H9 (cell line): Measurements from ENCODE around the gene CUEDC2. TPM values are rescaled to one million over a fixed set of nuclear protein-coding genes. Genes with fewer than 3 reads are reported as not detected.

ENCODE experiments used
- DNase-seq: peaks from one replicate; pipeline ENCODE4 v3.0.0-alpha.2; 2017
- H2AFZ ChIP-seq: one replicate; pipeline ENCODE4 v1.6.1; 2013; ENCODE audit warnings: mild to moderate bottlenecking, low read length, control low read depth, moderate library complexity
- H2AK5ac ChIP-seq: 2 replicates; pipeline ENCODE4 v1.6.1; 2013; ENCODE audit warnings: low read length, control low read depth, mixed read lengths; ENCODE audit not compliant: insufficient read length
- H2BK120ac ChIP-seq: one replicate; pipeline ENCODE4 v1.6.1; 2013; ENCODE audit warnings: low read depth, mild to moderate bottlenecking, low read length, control low read depth, inconsistent platforms; ENCODE audit not compliant: poor library complexity, severe bottlenecking
- H2BK12ac ChIP-seq: 2 replicates; pipeline ENCODE4 v1.6.1; 2013; ENCODE audit warnings: low read length, control low read depth, mixed read lengths, low read depth; ENCODE audit not compliant: insufficient read length
- H2BK15ac ChIP-seq: 2 replicates; pipeline ENCODE4 v1.6.1; 2013; ENCODE audit warnings: low read depth, low read length, control low read depth
- H2BK20ac ChIP-seq: one replicate; pipeline ENCODE4 v1.6.1; 2013; ENCODE audit warnings: low read depth, mild to moderate bottlenecking, low read length, control low read depth, inconsistent platforms; ENCODE audit not compliant: poor library complexity, severe bottlenecking
- H2BK5ac ChIP-seq: 2 replicates; pipeline ENCODE4 v1.6.1; 2013; ENCODE audit warnings: low read length, control low read depth, mixed read lengths; ENCODE audit not compliant: insufficient read length
- H3K14ac ChIP-seq: 2 replicates; pipeline ENCODE4 v1.6.1; 2013; ENCODE audit warnings: low read length, control low read depth; ENCODE audit not compliant: insufficient read depth
- H3K18ac ChIP-seq: 2 replicates; pipeline ENCODE4 v1.6.1; 2013; ENCODE audit warnings: low read depth, mild to moderate bottlenecking, mixed read lengths, low read length, control low read depth; ENCODE audit not compliant: insufficient read length
- H3K23ac ChIP-seq: 2 replicates; pipeline ENCODE4 v1.6.1; 2013; ENCODE audit warnings: low read length, control low read depth, mixed read lengths, low read depth; ENCODE audit not compliant: insufficient read length
- H3K23me2 ChIP-seq: 2 replicates; pipeline ENCODE4 v1.6.1; 2013; ENCODE audit warnings: low read depth, mild to moderate bottlenecking, mixed read lengths, low read length, control low read depth; ENCODE audit not compliant: insufficient read length, poor library complexity, severe bottlenecking
- H3K27ac ChIP-seq: 2 replicates; pipeline ENCODE4 v1.5.1; 2013; ENCODE audit warnings: low read length, control low read depth, mixed read lengths, low read depth; ENCODE audit not compliant: insufficient read length
- H3K27me3 ChIP-seq: 2 replicates; pipeline ENCODE4 v1.6.1; 2013; ENCODE audit warnings: low read length, control low read depth, inconsistent platforms; ENCODE audit not compliant: insufficient read depth
- H3K4ac ChIP-seq: 2 replicates; pipeline ENCODE4 v1.6.1; 2013; ENCODE audit warnings: low read depth, mild to moderate bottlenecking, control low read depth, inconsistent platforms, low read length, moderate library complexity
- H3K4me1 ChIP-seq: 2 replicates; pipeline ENCODE4 v1.6.1; 2013; ENCODE audit warnings: low read length, control low read depth, inconsistent platforms; ENCODE audit not compliant: insufficient read depth
- H3K4me2 ChIP-seq: 2 replicates; pipeline ENCODE4 v1.6.1; 2013; ENCODE audit warnings: low read length, control low read depth, mixed read lengths; ENCODE audit not compliant: insufficient read length, insufficient read depth
- H3K56ac ChIP-seq: 2 replicates; pipeline ENCODE4 v1.6.1; 2013; ENCODE audit warnings: low read depth, mild to moderate bottlenecking, mixed read lengths, low read length, control low read depth; ENCODE audit not compliant: insufficient read length
- H3K79me1 ChIP-seq: 2 replicates; pipeline ENCODE4 v1.6.1; 2013; ENCODE audit warnings: low read depth, mild to moderate bottlenecking, moderate library complexity, low read length, control low read depth, inconsistent platforms; ENCODE audit not compliant: insufficient read depth, poor library complexity, severe bottlenecking
- H3K79me2 ChIP-seq: 2 replicates; pipeline ENCODE4 v1.6.1; 2013; ENCODE audit warnings: low read length, control low read depth, inconsistent platforms; ENCODE audit not compliant: insufficient read depth
- H3K9ac ChIP-seq: 2 replicates; pipeline ENCODE4 v1.6.1; 2013; ENCODE audit warnings: low read length, control low read depth, mixed read lengths; ENCODE audit not compliant: insufficient read length; ENCODE audit errors: extremely low read depth
- H3K9me3 ChIP-seq: one replicate; pipeline ENCODE4 v1.6.1; 2013; ENCODE audit warnings: low read depth, low read length, inconsistent platforms; ENCODE audit not compliant: control insufficient read depth
- H3T11ph ChIP-seq: one replicate; pipeline ENCODE4 v1.6.1; 2013; ENCODE audit warnings: mild to moderate bottlenecking, low read length, control low read depth, inconsistent platforms
- H4K20me1 ChIP-seq: one replicate; pipeline ENCODE4 v1.6.1; 2013; ENCODE audit not compliant: control insufficient read depth, insufficient read length, insufficient read depth
- H4K5ac ChIP-seq: 2 replicates; pipeline ENCODE4 v1.6.1; 2013; ENCODE audit warnings: low read depth, mild to moderate bottlenecking, mixed read lengths, low read length, control low read depth; ENCODE audit not compliant: insufficient read length
- H4K8ac ChIP-seq: replicated peaks from 2 replicates; pipeline ENCODE4 v1.6.1; 2013; ENCODE audit warnings: low read length, control low read depth, mixed read lengths, low read depth; ENCODE audit not compliant: insufficient read length
- H4K91ac ChIP-seq: 2 replicates; pipeline ENCODE4 v1.6.1; 2013; ENCODE audit warnings: low read depth, mild to moderate bottlenecking, moderate library complexity, mixed read lengths, low read length, control low read depth; ENCODE audit not compliant: insufficient read length
- H3K27ac Mint-ChIP-seq, 3 experiments: 2 replicates in 2 of 3; 3 replicates in 1 of 3; pipeline ENCODE4 v1.8.0; 2020 to 2021; ENCODE audit warnings: mixed read lengths in 3 of 3, mild to moderate bottlenecking in 1 of 3, moderate library complexity in 1 of 3
- H3K27me3 Mint-ChIP-seq: 2 replicates; pipeline ENCODE4 v1.8.0; 2021; ENCODE audit warnings: low read depth, mild to moderate bottlenecking, moderate library complexity, mixed read lengths
- H3K36me3 Mint-ChIP-seq, 3 experiments: 2 replicates in 2 of 3; 3 replicates in 1 of 3; pipeline ENCODE4 v1.8.0; 2020 to 2021; ENCODE audit warnings: low read depth in 3 of 3, mixed read lengths in 3 of 3; ENCODE audit not compliant: insufficient read depth in 1 of 3
- H3K4me1 Mint-ChIP-seq, 2 experiments: 2 replicates each; pipeline ENCODE4 v1.8.0; 2020; ENCODE audit warnings: mixed read lengths in 2 of 2
- H3K4me3 Mint-ChIP-seq, 2 experiments: 2 replicates in 1 of 2; 3 replicates in 1 of 2; pipeline ENCODE4 v1.8.0; 2020 to 2021; ENCODE audit warnings: mild to moderate bottlenecking in 2 of 2, mixed read lengths in 2 of 2, moderate library complexity in 1 of 2
- H3K9me3 Mint-ChIP-seq, 2 experiments: 2 replicates in 1 of 2; 3 replicates in 1 of 2; pipeline ENCODE4 v1.8.0; 2020; ENCODE audit warnings: mild to moderate bottlenecking in 2 of 2, mixed read lengths in 2 of 2, moderate library complexity in 1 of 2
- CTCF ChIP-seq: fragments of 200-600 bp; sonication (generic); conservative IDR thresholded peaks from 3 replicates; pipeline ENCODE4 v1.8.0; 2021; ENCODE audit warnings: antibody characterized with exemption, mild to moderate bottlenecking
- WGBS: extraction: QIAGEN DNeasy Blood & Tissue Kit; methylation state at CpG from one replicate; pipeline ENCODE4 v1.1.7; 2013; ENCODE audit warnings: missing lambda C conversion rate, low lambda C conversion rate, mixed read lengths; ENCODE audit not compliant: insufficient read length; ENCODE audit errors: extremely low coverage; 5-methylcytosine and 5-hydroxymethylcytosine counted together
- total RNA-seq: library from RNA; stranded (reverse); gene quantifications from 2 replicates; pipeline ENCODE4 v1.2.1, GENCODE V29; 2021

CUEDC2 gene
- total RNA-seq, 1 experiment from 2014 or later = 41.2 TPM

GRCh38 chr10:102468683-102469082 lies 36.3 kb upstream of the CUEDC2 start:
- no CpG with 5 or more reads among the region's 9 CpGs for WGBS
- H3K36me3 Mint-ChIP-seq = peaks cover 4 to 12% (median 8%) of the 10 kb centered on the region in 3 experiments; a peak in 6 of 7 replicates

More at GRCh38 chr10:102468683-102469082, 36.3 kb upstream of the CUEDC2 start:
- Histone ChIP-seq H4K91ac (no peak overlapping the region), H2BK12ac (no peak overlapping the region), H2BK15ac (no peak overlapping the region), H3K4ac (no peak overlapping the region), H4K8ac (no peak overlapping the region), H2AK5ac (no peak overlapping the region), H4K5ac (no peak overlapping the region), H3T11ph (no peak overlapping the region), H3K4me2 (no peak overlapping the region), H3K9ac (no peak overlapping the region), H3K56ac (no peak overlapping the region), H3K9me3 (no peaks in the 10 kb centered on the region), H3K14ac (no peak overlapping the region), H3K4me1 (no peaks in the 10 kb centered on the region; the same call in 1 of the 2 replicates), H2BK5ac (no peak overlapping the region), H2AFZ (no peak overlapping the region), H3K79me2 (no peaks in the 10 kb centered on the region), H3K27me3 (no peaks in the 10 kb centered on the region), H3K23ac (no peak overlapping the region), H3K18ac (no peak overlapping the region), H2BK120ac (no peak overlapping the region), H3K23me2 (no peaks in the 10 kb centered on the region), H3K79me1 (no peaks in the 10 kb centered on the region), H3K27ac (no peak overlapping the region), H2BK20ac (no peak overlapping the region), H4K20me1 (no peaks in the 10 kb centered on the region)
- Mint-ChIP-seq H3K9me3 (no peaks in the 10 kb centered on the region), H3K27ac (no peak overlapping the region), H3K4me3 (no peak overlapping the region), H3K27me3 (peaks cover 1% of the 10 kb centered on the region; the same call in 1 of the 2 replicates), H3K4me1 (peaks cover 8 to 9% of the 10 kb centered on the region in 2 experiments)
- no peak for DNase-seq
- TF ChIP-seq CTCF = no peak
